Measurements from ENCODE around the gene ITGA3. TPM values are rescaled to one million over a fixed set of nuclear protein-coding genes. Genes with fewer than 3 reads are reported as not detected.
A peak's percentile ranks its signal among the peaks of the same experiment; 100 is the strongest.

Gene ITGA3
- total RNA-seq, 1 donor from 2014 or later = 9.8 TPM

GRCh38 chr17:50094243-50094752 is 38.4 kb downstream of the ITGA3 start:
- H3K27me3 Mint-ChIP-seq = no peaks in the 10 kb centered on the region
- ChIA-PET POLR2A (interaction anchor here (0.9 to 2.8 kb wide), 8 partner anchors 36 to 306 kb away, joined by 3 to 18 read pairs (median 4); partner anchors contain the start of genes ITGA3 and SAMD14), CTCF (interaction anchor here (0.6 to 3.1 kb wide), 39 partner anchors 10 to 660 kb away, joined by 3 to 37 read pairs (median 4); partner anchors contain the start of genes COL1A1 and ITGA3)
- peak; percentile 88 for DNase-seq
- ATAC-seq (ENCODE audit: low read depth) = peak; percentile 40
- peak overlapping the region; percentile 94 for H3K27ac Mint-ChIP-seq
- intact Hi-C loops (cut with micrococcal nuclease) = loop anchor here (1.0 to 10.0 kb wide), 9 partner anchors 23 to 419 kb away; partner anchors contain the start of genes ITGA3 and SPOP
- peak overlapping the region; percentile 96 for H3K4me3 Mint-ChIP-seq
- H3K9me3 Mint-ChIP-seq = no peaks in the 10 kb centered on the region
- peaks cover 26% of the 10 kb centered on the region for H3K4me1 Mint-ChIP-seq
- peak; percentile 51 for TF ChIP-seq CTCF (IDR thresholded peaks at IDR 0.05)
- peaks cover 23% of the 10 kb centered on the region for H3K36me3 Mint-ChIP-seq (ENCODE audit: low read depth)

GRCh38 chr17:50094753-50095619 is 39.1 kb downstream of the ITGA3 start, which contains the start of gene PDK2:
PDK2 (plus strand) TSS chr17:50095351; CDS start chr17:50095436, 85 bp downstream.
- ChIA-PET POLR2A (interaction anchor here (0.9 to 2.8 kb wide), 8 partner anchors 35 to 307 kb away, joined by 3 to 18 read pairs (median 4); partner anchors contain the start of genes ITGA3 and SAMD14), CTCF (interaction anchor here (0.6 to 3.1 kb wide), 33 partner anchors 9 to 661 kb away, joined by 3 to 37 read pairs (median 5); partner anchors contain the start of genes COL1A1 and ITGA3)
- Mint-ChIP-seq H3K4me1 (peaks cover 26% of the 10 kb centered on the region), H3K9me3 (no peaks in the 10 kb centered on the region), H3K4me3 (peak within 1 kb of the TSS; percentile 96), H3K36me3 (ENCODE audit: low read depth) (peaks cover 28% of the 10 kb centered on the region), H3K27ac (peak within 1 kb of the TSS; percentile 94), H3K27me3 (no peaks in the 10 kb centered on the region)
- DNase-seq (peak; percentile 93), ATAC-seq (ENCODE audit: low read depth) (peak; percentile 91)
- no peak for TF ChIP-seq CTCF (IDR thresholded peaks at IDR 0.05)
- intact Hi-C loops (cut with micrococcal nuclease) = loop anchor here (1.0 to 10.0 kb wide), 11 partner anchors 22 to 420 kb away; partner anchors contain the start of genes ITGA3, SPOP and XYLT2

- H3K27ac Mint-ChIP-seq = peak overlapping the region; percentile 94
- ATAC-seq (ENCODE audit: low read depth) (no peak), DNase-seq (no peak)
- H3K27me3 Mint-ChIP-seq = no peaks in the 10 kb centered on the region
- no peak for TF ChIP-seq CTCF (IDR thresholded peaks at IDR 0.05)
- peak overlapping the region; percentile 96 for H3K4me3 Mint-ChIP-seq
- CTCF ChIA-PET = interaction anchor here (1.0 to 3.1 kb wide), 4 partner anchors 22 to 201 kb away, joined by 3 to 37 read pairs (median 3); no protein-coding TSS in a partner anchor
- peaks cover 34% of the 10 kb centered on the region for H3K36me3 Mint-ChIP-seq (ENCODE audit: low read depth)
- no peaks in the 10 kb centered on the region for H3K9me3 Mint-ChIP-seq
- intact Hi-C loops (cut with micrococcal nuclease) = loop anchor here (1.0 to 10.0 kb wide), 6 partner anchors 21 to 421 kb away; partner anchors contain the start of genes ITGA3, SPOP and XYLT2
- POLR2A ChIA-PET = interaction anchor here (2.8 kb wide), 1 partner anchor 53 kb away, joined by 18 read pairs; no protein-coding TSS in a partner anchor
- H3K4me1 Mint-ChIP-seq = peaks cover 28% of the 10 kb centered on the region
These were observed 39.7 kb downstream of the ITGA3 start for GRCh38 chr17:50095626-50096037.

GRCh38 chr17:50096092-50096491 is 40.2 kb downstream of the ITGA3 start:
- Mint-ChIP-seq H3K27me3 (no peaks in the 10 kb centered on the region), H3K27ac (peak overlapping the region; percentile 94), H3K36me3 (ENCODE audit: low read depth) (peaks cover 39% of the 10 kb centered on the region), H3K4me3 (peak overlapping the region; percentile 96), H3K9me3 (no peaks in the 10 kb centered on the region), H3K4me1 (peaks cover 28% of the 10 kb centered on the region)
- intact Hi-C loops (cut with micrococcal nuclease) = loop anchor here (10.0 kb wide), 1 partner anchor 421 kb away; the partner anchor contains the start of gene SPOP
- ATAC-seq (ENCODE audit: low read depth) = no peak
- TF ChIP-seq CTCF (IDR thresholded peaks at IDR 0.05) = no peak
- CTCF ChIA-PET = interaction anchor here (1.0 to 1.8 kb wide), 4 partner anchors 8 to 201 kb away, joined by 3 to 5 read pairs (median 3); no protein-coding TSS in a partner anchor
- POLR2A ChIA-PET = no interaction called here
- DNase-seq = no peak

Measured in activated B cell treated with CpG ODN at 0.5 μM for 24 hours (primary cell).